ENCODE results near the gene DYNC1LI1. TPM values are rescaled to one million over a fixed set of nuclear protein-coding genes. Genes with fewer than 3 reads are reported as not detected.

Gene DYNC1LI1
- total RNA-seq, 4 donors from 2014 or later: 63.7 to 86.0 (median 69.7) TPM

DNA sequence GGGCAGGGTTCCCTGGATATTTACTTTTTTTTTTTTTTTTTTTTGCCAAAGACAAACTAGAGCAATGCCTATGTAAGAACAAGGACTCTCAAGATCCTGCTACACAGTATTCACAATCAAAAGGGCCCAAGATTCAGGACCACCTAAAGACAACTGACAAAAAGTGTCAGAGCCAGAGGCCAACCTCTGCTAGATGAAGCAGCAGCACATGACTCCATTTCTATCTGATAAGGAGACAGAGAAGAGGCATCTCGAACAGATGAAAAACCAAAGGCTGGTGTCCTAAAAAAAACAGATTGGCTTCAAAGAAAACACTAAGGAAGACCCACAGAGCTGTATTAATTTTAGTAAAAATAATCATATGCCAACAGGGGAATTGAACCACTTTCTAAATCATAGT, 88.0 kb downstream of the DYNC1LI1 start:
- no peaks in the 10 kb centered on the region for H3K27me3 ChIP-seq
- no peak for DNase-seq (ENCODE audit: low spot score in 2 of 2)
- TF ChIP-seq POLR2AphosphoS5 (IDR thresholded peaks at IDR 0.05) (no peak), POLR2A (IDR thresholded peaks at IDR 0.05) (no peak), EP300 (IDR thresholded peaks at IDR 0.05) (no peak)
- TF ChIP-seq, protein P1, sequence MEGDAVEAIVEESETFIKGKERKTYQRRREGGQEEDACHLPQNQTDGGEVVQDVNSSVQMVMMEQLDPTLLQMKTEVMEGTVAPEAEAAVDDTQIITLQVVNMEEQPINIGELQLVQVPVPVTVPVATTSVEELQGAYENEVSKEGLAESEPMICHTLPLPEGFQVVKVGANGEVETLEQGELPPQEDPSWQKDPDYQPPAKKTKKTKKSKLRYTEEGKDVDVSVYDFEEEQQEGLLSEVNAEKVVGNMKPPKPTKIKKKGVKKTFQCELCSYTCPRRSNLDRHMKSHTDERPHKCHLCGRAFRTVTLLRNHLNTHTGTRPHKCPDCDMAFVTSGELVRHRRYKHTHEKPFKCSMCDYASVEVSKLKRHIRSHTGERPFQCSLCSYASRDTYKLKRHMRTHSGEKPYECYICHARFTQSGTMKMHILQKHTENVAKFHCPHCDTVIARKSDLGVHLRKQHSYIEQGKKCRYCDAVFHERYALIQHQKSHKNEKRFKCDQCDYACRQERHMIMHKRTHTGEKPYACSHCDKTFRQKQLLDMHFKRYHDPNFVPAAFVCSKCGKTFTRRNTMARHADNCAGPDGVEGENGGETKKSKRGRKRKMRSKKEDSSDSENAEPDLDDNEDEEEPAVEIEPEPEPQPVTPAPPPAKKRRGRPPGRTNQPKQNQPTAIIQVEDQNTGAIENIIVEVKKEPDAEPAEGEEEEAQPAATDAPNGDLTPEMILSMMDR (IDR thresholded peaks at IDR 0.05): no peak
- 96% methylated on average over 1 of the region's 1 CpG for WGBS
- peaks cover 25% of the 10 kb centered on the region for H3K36me3 ChIP-seq
- H3K27ac ChIP-seq: no peak overlapping the region
- H3K4me1 ChIP-seq: no peaks in the 10 kb centered on the region
- no peaks in the 10 kb centered on the region for H3K9me3 ChIP-seq
- H3K4me3 ChIP-seq: no peak overlapping the region

DNA sequence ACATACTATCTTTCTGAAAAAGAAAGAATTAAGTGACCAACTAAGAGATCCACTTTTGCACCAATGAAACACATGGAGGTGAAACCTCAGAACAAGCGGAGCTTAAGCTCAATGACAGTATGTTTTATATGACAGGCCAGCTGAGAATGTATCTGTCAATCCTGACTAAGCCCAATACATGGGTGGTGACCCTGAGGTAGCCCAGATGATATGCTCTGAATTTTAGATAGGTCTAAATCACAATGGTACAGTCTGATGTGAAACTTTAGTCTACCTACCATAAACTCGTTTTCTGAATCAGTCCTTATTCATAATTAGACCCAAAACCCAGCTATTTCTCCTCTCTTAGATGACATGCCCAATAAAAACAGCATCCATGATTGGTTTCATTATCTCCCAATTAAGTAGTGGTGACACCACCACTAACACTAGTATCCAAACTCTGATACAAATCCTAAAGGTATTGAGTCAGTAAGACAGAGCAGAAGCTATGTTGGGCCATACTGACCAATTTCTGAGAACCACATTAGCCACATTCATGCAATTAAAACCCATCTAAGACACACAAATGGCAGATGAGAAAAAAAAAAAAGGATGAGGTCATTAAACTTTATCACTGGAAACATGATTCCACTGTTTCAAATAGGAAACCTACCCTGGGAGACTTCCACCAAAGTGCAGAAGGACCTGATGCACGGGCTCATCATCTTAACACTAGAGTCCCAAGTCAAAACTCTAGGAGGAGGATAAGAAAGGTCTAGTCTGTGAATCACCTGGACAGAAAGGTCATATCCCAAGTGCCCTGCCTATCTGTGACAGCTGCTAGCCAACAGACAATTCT, 88.6 kb downstream of the DYNC1LI1 start:
- no peaks in the 10 kb centered on the region for H3K4me1 ChIP-seq
- no peaks in the 10 kb centered on the region for H3K27me3 ChIP-seq
- H3K27ac ChIP-seq: no peak overlapping the region
- H3K36me3 ChIP-seq: peaks cover 25% of the 10 kb centered on the region
- 96% methylated on average over 3 of the region's 3 CpGs for WGBS
- no peak for TF ChIP-seq POLR2A (IDR thresholded peaks at IDR 0.05)
- no peak for TF ChIP-seq EP300 (IDR thresholded peaks at IDR 0.05)
- TF ChIP-seq POLR2AphosphoS5 (IDR thresholded peaks at IDR 0.05): no peak
- TF ChIP-seq, protein P1 (IDR thresholded peaks at IDR 0.05): no peak
- DNase-seq (ENCODE audit: low spot score in 2 of 2): no peak
- no peak overlapping the region for H3K4me3 ChIP-seq
- no peaks in the 10 kb centered on the region for H3K9me3 ChIP-seq

DNA sequence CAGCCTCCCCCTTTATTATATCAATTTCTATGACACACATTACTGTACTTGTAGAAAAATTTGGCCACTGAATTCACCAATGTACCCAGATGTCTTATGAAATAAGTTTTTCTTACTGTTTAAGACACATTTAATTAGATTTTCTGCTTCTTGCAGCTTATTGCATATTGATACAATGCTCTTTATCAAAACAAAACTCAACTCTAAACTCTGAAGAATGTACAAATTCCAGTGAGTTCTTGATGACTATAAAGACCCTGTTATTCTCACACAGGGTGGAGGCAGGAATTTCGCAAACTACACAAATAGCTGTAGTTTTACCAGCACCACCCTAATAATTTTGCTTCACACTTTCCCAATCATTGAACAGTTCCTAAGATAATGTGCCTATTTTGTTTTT, 90.1 kb downstream of the DYNC1LI1 start:
- H3K36me3 ChIP-seq: peaks cover 15% of the 10 kb centered on the region
- no peak for DNase-seq (ENCODE audit: low spot score in 2 of 2)
- no peaks in the 10 kb centered on the region for H3K4me1 ChIP-seq
- 82% methylated on average over 1 of the region's 1 CpG for WGBS
- H3K4me3 ChIP-seq: no peak overlapping the region
- H3K27me3 ChIP-seq: no peaks in the 10 kb centered on the region
- TF ChIP-seq POLR2AphosphoS5 (IDR thresholded peaks at IDR 0.05) (no peak), EP300 (IDR thresholded peaks at IDR 0.05) (no peak), POLR2A (IDR thresholded peaks at IDR 0.05) (no peak)
- TF ChIP-seq, protein P1 (IDR thresholded peaks at IDR 0.05): no peak
- H3K27ac ChIP-seq: no peak overlapping the region
- H3K9me3 ChIP-seq: no peaks in the 10 kb centered on the region

Other genes with a start within 250 kb of the DYNC1LI1 start
- gene CMTM7, start 179.0 kb downstream of the DYNC1LI1 start, total RNA-seq: 10 to 100 TPM in 2 of 4 donors, 1 to 10 TPM in 2; 7.5 to 14.7 (median 10.9) TPM
- gene CMTM6, start 68.0 kb downstream of the DYNC1LI1 start, total RNA-seq: 100 to 1,000 TPM in 2 of 4 donors, 10 to 100 TPM in 2; 36.0 to 131 (median 110) TPM
- 10 to 100 TPM; 22.9 to 49.2 (median 28.4) TPM for gene CNOT10, start 114.3 kb upstream of the DYNC1LI1 start, total RNA-seq
- gene TRIM71, start 247.1 kb upstream of the DYNC1LI1 start, total RNA-seq: not detected